K562 (cell line): Measurements from ENCODE around the gene KCNAB2. TPM values are rescaled to one million over a fixed set of nuclear protein-coding genes. Genes with fewer than 3 reads are reported as not detected.

Experiments
- BHLHE40 ChIP-seq: IDR thresholded peaks from 2 replicates; pipeline ENCODE4 v1.6.1; 2011; ENCODE audit warnings: low read length, improper control_type of control experiment
- CEBPB ChIP-seq: fragments of 450-650 bp; IDR thresholded peaks from 2 replicates; pipeline ENCODE4 v1.6.1; 2016; ENCODE audit warnings: missing genetic modification characterization, missing compliant biosample characterization
- CREM ChIP-seq: IDR thresholded peaks from 2 replicates; pipeline ENCODE4 v1.6.1; 2014; ENCODE audit warnings: antibody characterized with exemption, low read depth
- CSDE1 ChIP-seq, 2 experiments: fragments of 450-650 bp; IDR thresholded peaks; 2 replicates each; pipeline ENCODE4 v1.6.1; 2016; ENCODE audit warnings: mild to moderate bottlenecking in 1 of 2
- FOXO4 ChIP-seq: fragments of 450-650 bp; formaldehyde crosslinking; IDR thresholded peaks from 2 replicates; pipeline ENCODE4 v1.4.0; 2020; ENCODE audit warnings: mild to moderate bottlenecking, moderate library complexity
- MLLT1 ChIP-seq, 2 experiments: fragments of 450-650 bp; IDR thresholded peaks; 2 replicates each; pipeline ENCODE4 v1.6.1; 2016
- NEUROD1 ChIP-seq: fragments of 150-350 bp; IDR thresholded peaks from 2 replicates; pipeline ENCODE4 v1.6.1; 2014; ENCODE audit warnings: borderline replicate concordance, low read length, low read depth; ENCODE audit not compliant: partially characterized antibody
- NR0B1 ChIP-seq: fragments of 450-650 bp; IDR thresholded peaks from one replicate; pipeline ENCODE4 v1.6.1; 2018; ENCODE audit warnings: mild to moderate bottlenecking, moderate library complexity; ENCODE audit not compliant: partially characterized antibody
- RHOXF2B ChIP-seq: fragments of 250-450 bp; sonication (Bioruptor Pico); conservative IDR thresholded peaks from 2 replicates; pipeline ENCODE4 v1.5.1; 2021
- RUNX1 ChIP-seq: sonication (generic); IDR thresholded peaks from 2 replicates; pipeline ENCODE4 v1.6.1; 2016; ENCODE audit warnings: antibody characterized with exemption, low read depth
- SIN3A ChIP-seq, 2 experiments: fragments of 150-350 bp in 1 of 2; IDR thresholded peaks; 2 replicates each; pipeline ENCODE4 v1.6.1; 2011 to 2016; ENCODE audit warnings: borderline replicate concordance in 2 of 2, low read depth in 2 of 2, low read length in 2 of 2, mild to moderate bottlenecking in 2 of 2, moderate library complexity in 2 of 2; ENCODE audit not compliant: control insufficient read depth in 1 of 2
- SMC3 ChIP-seq: conservative IDR thresholded peaks from 2 replicates; pipeline ENCODE4 v1.6.1; 2011; ENCODE audit warnings: low read depth, low read length, improper control_type of control experiment; ENCODE audit not compliant: insufficient read depth
- ZNF740 ChIP-seq, 3 experiments: fragments of 200-800 bp in 1 of 3; sonication (Bioruptor generic) in 1 of 3; sonication (generic) in 1 of 3; formaldehyde crosslinking in 1 of 3; IDR thresholded peaks; 2 replicates each; pipeline versions ENCODE4 v1.6.1 to v1.8.0; 2016 to 2022; ENCODE audit warnings: mild to moderate bottlenecking in 2 of 3, missing compliant biosample characterization in 2 of 3, missing genetic modification characterization in 2 of 3, missing genetic modification reagents in 1 of 3
- ZNF764 ChIP-seq: fragments of 250-450 bp; sonication (Bioruptor Pico); IDR thresholded peaks from 2 replicates; pipeline ENCODE4 v1.4.0; 2020; ENCODE audit warnings: low read depth, mild to moderate bottlenecking, moderate library complexity
- polyA plus RNA-seq, 8 experiments: library from polyadenylated mRNA; depleted of rRNA in 4 of 8; stranded (reverse) in 5 of 8; unstranded in 3 of 8; fragments of >200 nt; fragmentation: Nextera tagmentation in 2 of 8; fragmentation: Illumina TruSeq in 1 of 8; extraction: Ambion mirVana in 2 of 8; extraction: Trizol in 1 of 8; gene quantifications; 2 replicates each; pipeline versions ENCODE4 v1.2.1 to v1.2.3, GENCODE V29; 2011 to 2014; ENCODE audit warnings: inconsistent platforms in 1 of 8, missing spikeins in 1 of 8
- total RNA-seq, 7 experiments: library from RNA; depleted of rRNA in 6 of 7; stranded (reverse); fragments of >200 nt in 6 of 7; fragmentation: Illumina TruSeq in 2 of 7; extraction: Trizol in 2 of 7; gene quantifications; 2 replicates each; pipeline versions ENCODE4 v1.2.1 to v1.2.3, GENCODE V29; 2011 to 2021; ENCODE audit warnings: low replicate concordance in 1 of 7

KCNAB2 gene
- total and polyA plus RNA-seq, 9 of the 15 experiments (the other 6 are each of a cell fraction or from before 2014, with no cell fraction given), result 1.8 to 15.8 (median 7.1) TPM

GRCh38 chr1:6141592-6141991, 95.9 kb downstream of the KCNAB2 start (continued):
- TF ChIP-seq NR0B1 (no peak), RHOXF2B (CRISPR knock-in tag) (no peak), FOXO4 (CRISPR knock-in tag) (no peak), ZNF740 (CRISPR knock-in tag; IDR thresholded peaks at IDR 0.05) (no peak), ZNF740 (tag; IDR thresholded peaks at IDR 0.05) (no peak), BHLHE40 (peak; percentile 65), CREM (peak; percentile 59; the same call in 1 of the 2 replicates), CSDE1 (IDR thresholded peaks at IDR 0.05) (no peak), RUNX1 (no peak), CEBPB (tag) (no peak), SIN3A (IDR thresholded peaks at IDR 0.05; ENCODE audit: borderline replicate concordance in 2 of 2, control insufficient read depth in 1 of 2, low read depth in 2 of 2, low read length in 2 of 2) (no peak; a peak in 1 of 4 replicates), SMC3 (peak; percentile 43; the same call in 1 of the 2 replicates), MLLT1 (IDR thresholded peaks at IDR 0.05) (no peak), ZNF764 (no peak), NEUROD1 (no peak)
